GM19238 (cell line): Measurements from ENCODE around the gene PITPNM2.
A peak's percentile ranks its signal among the peaks of the same experiment; 100 is the strongest.

ENCODE experiments used
- DNase-seq: peaks from one replicate; pipeline ENCODE4 v3.0.0; 2011; ENCODE audit warnings: low spot score; ENCODE audit not compliant: insufficient read length

PITPNM2 gene

DNA sequence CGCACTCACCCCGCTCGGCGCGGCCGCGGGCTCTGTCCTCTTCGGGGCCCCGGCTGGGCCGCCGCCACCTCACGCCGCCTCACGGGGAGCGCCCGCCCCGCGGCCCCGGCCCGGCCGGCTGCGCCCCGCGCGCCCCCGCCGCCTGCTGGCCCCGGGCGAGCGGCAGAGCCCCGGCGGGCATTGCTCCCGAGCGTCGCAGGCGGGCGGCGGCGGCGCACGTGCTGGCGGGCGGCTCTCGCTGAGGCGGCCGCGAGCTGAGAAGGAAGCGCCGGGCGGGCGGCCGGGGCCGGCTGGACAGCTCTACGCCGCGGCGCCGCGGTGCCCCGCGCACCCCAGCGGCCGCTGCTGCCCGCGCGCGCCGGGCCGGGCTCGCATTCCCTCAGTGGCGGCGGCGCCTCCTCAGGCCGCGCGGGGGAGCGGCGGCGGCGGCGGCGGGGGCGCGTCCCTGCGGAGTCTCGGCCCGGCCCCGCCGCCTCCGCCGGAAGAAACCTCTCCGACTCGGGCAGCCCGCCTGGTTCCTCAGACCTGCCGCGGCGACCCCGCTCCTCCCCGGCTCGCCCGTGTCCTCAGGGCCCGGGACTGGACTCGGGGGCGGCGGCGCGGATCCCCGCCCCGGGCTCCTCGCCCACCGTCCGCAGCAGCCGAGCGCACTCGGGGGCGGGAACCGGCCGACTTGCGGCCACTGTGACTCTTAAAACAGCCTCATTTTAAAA is at the start of gene PITPNM2:
Gene PITPNM2, minus strand, starts transcription at position 347 of the 713 bp plus-strand sequence. CDS start 116,500 bp downstream, outside the sequence.
- peak; percentile 59 for DNase-seq

- no peak for DNase-seq
Observed at GRCh38 chr12:123200414-123200813, 49.5 kb upstream of the PITPNM2 start.

- DNase-seq = no peak
Observed at GRCh38 chr12:123199936-123200335, 49.0 kb upstream of the PITPNM2 start.

DNA sequence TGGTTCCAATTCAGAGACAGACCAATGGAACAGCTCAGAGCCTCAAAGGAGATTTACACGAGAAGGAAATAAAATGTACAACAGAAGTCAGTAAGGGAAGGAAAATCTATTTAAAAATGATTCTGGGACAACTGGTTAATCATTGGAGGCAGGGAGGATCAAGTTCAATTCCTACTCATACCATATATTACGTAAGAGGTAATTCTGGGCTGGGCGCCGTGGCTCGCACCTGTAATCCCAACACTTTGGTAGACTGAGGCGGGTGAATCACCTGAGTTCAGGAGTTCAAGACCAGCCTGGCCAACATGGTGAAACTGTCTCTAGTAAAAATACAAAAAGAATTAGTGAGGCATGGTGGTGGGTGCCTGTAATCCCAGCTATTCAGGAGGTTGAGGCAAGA is 36.7 kb upstream of the PITPNM2 start:
- DNase-seq = no peak

- DNase-seq = no peak
Observed at GRCh38 chr12:123180171-123180570, 29.3 kb upstream of the PITPNM2 start.

GRCh38 chr12:123171967-123172366 is 21.1 kb upstream of the PITPNM2 start:
- DNase-seq = no peak

DNA sequence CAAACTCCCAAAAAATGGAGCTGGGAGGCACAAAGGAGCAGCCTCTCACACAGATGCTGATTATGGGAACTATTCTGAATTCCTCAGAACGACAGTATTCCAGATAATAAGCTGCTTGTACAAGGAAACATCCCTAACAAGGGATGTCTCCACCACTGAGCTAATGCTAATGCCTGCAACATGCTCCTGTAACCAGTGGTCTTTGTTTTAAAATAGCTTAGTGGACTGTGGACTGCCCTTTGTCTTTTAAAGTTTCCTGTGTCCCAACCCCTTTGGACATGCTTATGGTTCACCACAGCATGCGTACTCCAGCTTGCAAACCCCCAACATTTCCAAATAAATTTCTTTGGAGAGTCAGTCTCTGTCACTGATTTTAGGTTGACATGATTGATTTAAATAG is 16.4 kb upstream of the PITPNM2 start:
- no peak for DNase-seq

DNA sequence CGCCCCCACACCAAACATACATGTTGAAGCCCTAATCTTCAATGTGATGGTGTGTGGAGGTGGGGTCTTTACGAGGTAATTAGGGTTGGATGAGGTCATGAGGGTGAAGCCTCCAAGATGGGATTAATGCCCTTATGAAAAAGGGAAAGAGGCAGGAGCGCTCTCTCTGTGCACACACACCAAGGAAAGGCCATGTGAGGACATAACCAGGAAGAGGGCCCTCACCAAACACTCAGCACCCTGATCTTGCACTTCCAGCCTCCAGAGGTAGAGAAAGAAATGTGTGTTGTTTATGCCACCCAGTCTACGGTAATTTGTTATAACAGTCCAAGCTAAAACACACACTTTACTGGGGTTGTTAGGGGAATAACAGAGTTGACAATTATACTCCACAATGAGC is 14.6 kb upstream of the PITPNM2 start:
- DNase-seq = no peak

DNA sequence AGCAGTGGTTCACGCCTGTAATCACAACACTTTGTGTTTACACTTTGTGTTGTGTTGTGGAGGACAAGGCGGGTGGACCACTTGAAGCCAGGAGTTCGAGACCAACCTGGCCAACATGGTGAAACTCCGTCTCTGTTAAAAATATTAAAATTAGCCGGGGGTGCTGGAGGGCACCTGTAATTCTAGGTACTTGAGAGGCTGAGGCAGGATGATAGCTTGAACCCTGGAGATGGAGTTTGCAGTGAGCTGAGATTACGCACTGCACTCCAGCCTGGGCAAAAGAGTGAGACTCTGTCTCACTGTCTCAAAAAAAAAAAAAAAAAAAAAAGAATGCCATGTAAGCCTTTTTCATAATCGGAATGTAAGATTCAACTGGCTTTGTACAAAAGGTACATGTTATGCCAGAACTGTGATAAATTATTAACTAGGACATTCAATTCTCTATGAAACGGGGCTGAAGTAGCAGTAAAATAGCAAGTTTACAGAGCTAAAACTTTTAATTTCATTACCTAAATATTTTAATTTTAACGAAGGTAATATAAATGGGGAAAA is 13.9 kb upstream of the PITPNM2 start:
- DNase-seq = no peak

DNA sequence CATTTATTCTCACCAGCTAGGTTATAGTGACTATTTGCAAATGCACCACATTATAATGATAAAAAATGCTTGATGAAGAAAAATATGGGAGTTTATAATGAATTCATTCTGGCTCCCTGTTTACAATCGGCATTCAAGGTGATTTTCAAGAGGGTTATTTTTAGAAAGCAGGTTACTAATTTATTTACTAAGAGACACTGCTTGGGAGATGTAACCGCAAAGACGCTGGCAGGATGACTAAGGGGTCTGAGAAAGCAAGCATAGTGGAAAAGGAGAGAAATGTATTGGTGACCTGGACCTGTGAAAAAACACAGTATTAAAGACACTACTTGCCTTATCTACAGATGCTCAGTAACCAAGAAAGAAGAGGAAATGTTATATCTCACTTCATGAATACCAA is 13.3 kb upstream of the PITPNM2 start:
- no peak for DNase-seq

DNA sequence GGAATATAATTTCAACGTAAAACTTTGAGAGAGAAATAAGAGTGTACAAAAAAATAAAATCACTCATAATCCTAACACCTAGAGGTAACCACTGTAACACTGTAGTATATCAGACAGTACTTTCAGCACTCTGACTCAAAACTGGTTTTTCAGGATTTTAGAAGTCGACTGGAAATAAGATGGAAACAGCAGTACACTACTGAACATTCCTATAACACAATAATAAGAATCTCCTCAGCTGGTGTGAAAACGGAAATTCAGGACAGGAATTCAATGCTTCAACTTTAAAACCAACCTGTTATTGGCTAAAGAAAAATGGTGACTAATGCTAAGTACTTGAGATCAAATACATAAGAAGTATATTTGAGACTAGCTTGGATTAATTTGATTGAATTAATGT is 12.3 kb upstream of the PITPNM2 start:
- no peak for DNase-seq

DNA sequence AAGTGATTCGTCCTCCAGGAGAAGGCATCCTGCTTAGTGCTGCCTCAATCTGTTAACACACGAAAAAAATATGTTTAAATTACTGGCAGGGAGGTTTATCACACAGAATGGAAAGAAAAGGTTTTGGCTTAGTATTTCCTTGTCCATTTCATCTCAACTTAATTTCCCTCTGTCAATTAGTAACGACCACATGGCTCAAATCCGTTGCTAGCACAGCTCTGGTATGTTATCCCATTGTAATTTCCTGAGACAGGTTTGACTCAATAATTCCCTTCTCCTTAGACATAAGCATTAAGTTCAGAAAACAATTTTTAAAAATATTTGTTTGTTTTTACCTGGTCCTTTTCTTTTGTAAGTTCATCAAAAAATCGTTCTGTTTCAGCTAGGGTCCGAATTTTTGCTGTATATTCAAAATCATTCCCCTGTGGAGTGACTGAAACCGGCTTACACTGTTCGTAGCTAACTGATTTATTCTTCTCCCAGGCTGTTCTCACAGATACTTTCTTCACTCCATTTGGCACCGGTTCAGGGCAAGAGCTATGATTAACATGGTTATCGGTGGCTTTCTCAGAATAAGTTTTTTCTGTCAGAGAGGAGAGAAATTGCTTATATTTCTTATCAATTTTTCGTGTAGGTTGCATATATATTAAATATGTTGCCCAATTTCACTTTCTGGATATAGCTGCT is 10.1 kb upstream of the PITPNM2 start:
- no peak for DNase-seq

- DNase-seq = no peak
Observed at GRCh38 chr12:123153906-123154305, 3.0 kb upstream of the PITPNM2 start.

DNA sequence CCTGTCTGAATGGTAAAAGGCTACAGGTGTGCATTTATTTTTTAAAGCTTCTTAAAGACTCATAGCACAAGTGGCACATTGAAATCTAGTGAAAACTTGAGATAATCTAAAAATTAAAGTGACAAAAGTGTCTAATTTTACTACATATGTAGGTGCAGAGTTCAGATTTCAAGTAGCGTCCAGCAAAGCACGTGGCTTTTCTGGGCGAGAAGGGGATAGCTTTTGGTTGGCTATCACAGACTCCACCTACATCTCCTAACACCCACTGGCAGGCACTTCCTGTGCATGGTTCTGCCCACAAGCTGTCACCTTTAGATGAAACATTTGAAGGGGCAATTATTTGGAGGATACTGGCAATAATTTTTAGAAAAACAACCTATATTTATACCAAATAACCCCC is 1.9 kb upstream of the PITPNM2 start:
- no peak for DNase-seq

DNA sequence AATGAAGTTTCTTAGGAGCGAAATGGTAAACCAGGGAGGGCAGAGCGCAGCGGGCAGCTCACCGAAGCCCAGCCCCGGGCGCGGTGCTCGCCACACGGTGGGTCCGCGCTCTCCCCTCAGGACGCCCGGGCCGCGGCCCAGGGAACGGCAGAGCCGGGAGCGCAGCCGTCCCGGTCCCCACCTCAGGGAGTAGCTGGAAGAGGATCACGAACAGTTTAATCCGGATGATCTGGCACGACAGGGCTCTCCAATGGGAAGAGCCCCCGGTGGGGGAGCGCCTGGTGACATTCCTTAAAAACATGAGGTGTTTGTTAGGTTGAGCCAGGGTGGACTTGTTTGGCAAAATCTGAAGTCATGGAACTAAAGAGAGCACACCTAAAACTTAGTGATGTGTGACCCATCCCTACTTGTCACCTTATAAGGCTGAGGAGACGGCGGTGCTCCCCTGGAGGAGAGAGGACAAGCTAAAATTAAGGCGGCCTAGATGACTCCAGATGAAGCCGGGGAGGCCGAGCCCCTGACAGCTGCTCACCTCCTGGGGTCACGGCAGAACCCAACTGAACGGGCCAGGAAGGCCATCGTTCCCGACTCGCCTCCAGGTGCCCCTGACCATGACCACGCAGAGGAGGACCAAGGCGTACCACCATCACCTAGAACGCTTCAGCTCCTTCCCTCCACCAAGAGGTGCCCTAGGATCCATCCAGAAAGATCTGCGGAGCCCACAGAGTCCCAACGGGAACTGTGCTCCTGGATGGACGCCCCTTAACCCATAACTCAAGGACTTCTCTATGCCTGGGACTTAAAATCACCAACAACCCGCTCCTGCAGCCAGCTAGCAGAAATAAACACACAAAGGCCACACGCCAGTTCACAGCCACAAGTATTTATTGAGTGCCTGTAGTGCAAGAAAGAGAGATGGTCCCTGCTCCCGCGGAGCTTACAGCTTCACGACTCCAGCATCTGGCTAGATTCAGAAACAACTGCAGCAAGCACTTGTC is 866 bp upstream of the PITPNM2 start:
- DNase-seq = no peak

DNA sequence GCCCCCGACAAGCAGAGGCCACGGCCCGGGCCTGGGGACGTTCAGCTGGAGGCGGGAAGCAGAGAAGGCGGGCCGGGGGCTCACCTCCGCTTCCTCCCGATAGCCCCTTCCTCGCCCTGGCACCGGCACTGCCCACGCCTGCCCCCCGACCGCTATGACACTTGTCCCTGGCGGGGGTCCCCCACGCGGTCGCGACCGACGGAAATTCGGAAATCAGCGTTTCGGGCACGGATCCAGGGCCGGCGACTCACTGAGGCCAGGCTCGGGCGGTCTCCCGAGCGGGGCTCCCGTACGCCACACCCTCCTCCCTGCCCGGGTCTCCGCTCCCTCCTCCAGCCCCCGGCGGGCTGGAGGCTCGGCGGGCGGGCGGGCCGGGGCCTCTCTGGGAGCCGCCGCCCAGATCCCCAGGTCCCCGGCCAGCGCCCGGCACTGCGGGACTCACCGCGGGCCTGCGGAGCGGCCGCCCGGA is 581 bp downstream of the PITPNM2 start:
- peak; percentile 44 for DNase-seq

GRCh38 chr12:123149501-123150274 is 1.2 kb downstream of the PITPNM2 start:
- no peak for DNase-seq

DNA sequence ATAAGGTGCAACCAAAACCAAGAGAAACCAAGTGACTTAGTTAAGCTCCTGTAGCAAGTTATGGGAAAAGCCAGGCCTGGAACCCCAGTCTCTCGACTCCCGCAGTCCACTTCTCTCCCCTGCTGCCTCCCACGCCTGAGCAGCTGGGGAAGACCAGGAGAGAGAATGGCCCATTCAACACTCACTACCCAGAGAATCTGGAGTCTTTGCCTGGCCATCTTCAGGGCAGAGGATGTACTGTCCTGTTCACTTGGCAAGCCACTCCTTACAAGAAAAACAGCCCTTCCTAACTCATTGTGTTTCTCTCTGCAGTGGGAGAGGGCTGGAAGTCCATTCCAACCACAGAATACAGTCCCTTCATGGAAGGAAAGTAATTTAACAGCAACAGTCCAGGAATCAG is 1.8 kb downstream of the PITPNM2 start:
- no peak for DNase-seq

GRCh38 chr12:123148655-123149054 is 2.2 kb downstream of the PITPNM2 start:
- no peak for DNase-seq

DNA sequence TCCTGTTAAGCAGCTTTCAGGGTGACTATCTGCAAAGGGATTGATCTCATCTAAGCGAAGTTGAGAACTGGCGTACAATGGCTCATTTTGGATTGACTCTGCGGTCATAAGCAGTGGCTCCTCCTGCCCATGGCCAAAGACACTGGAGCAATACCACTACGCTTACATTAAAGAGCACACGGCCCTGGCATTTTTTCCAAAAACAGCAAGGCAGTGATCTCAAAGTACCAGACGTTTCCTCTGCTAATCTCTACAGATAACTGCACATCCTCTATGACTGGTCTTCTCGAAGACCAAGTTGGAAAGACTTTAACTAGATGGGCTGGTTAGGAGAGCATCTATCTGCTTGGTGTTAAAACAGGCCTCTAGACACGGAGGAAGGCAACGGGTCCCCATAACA is 2.7 kb downstream of the PITPNM2 start:
- DNase-seq = no peak

DNA sequence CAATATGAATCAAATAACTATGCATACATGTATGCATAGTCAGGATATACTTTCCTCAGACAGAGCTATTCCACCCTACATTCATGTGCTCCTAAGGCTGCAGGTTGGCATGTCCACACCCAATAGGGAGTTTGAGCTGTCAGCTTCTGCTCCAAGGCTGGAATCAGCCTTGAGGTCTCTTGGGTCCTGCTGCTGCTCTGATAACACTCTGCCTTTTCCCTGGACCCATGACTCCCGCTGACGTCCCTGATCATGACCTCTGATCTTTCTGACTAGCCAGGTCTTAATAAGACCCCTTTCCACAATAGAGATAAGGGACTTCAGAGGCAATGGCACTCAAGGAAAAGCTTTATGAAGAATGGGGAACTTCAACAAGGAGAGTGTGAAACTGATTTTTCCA is 5.7 kb downstream of the PITPNM2 start:
- DNase-seq = no peak
